ENCODE data around the gene NPC2.

NPC2 gene

DNA sequence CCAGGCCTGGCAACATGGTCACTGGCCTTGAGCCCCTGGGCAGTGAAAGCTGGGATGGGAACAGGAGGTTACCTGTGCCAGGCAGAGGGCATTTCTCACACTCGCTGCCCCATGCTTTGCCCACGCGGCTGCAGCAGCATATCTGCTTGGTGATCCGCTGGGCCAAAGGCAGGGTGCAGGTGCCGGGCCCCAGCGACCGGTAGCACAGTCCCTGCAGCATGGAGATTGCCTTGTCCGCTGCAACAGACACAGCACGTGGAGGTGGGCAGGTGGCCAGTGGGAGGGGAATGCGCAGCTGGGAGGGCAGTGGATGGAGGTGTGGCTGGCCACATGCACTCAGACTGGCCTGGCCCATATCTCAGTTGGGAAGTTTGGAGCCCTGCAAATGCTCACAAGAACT, 35.8 kb upstream of the NPC2 start:
- Histone ChIP-seq H3K27ac (ENCODE audit: low read depth, low read length) (no peak overlapping the region), H3K4me3 (ENCODE audit: low read depth in 1 of 2, low read length in 2 of 2) (no peak overlapping the region), H3K9ac (ENCODE audit: low read length) (no peak overlapping the region), H3K36me3 (ENCODE audit: insufficient read depth, low read length) (no peaks in the 10 kb centered on the region), H3K9me3 (ENCODE audit: low read length) (no peaks in the 10 kb centered on the region), H3K4me1 (ENCODE audit: insufficient read depth, low read length) (no peaks in the 10 kb centered on the region), H3K27me3 (ENCODE audit: control insufficient read depth in 1 of 2, insufficient read depth in 2 of 2, low read length in 2 of 2) (no peaks in the 10 kb centered on the region)

DNA sequence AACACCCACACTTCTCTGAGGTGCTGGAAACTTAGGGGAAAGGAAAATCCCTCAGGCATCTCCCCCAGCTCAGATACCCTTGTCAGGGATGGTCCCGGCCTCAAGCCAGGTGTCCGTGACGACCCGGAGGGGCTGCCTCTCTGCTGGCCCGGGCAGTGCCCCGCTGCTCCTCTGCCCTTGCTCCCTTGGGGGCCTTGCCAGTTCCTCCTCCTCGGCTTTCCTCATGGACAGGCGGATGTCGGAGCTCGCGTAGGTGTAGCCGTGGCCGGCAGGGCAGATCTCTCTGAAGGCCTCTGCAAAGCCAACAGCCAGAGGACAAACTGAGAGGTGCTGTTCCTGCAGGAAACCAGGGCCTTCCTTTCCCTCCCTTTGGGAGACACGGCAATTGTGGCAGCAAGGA, 35.3 kb upstream of the NPC2 start:
- Histone ChIP-seq H3K4me3 (ENCODE audit: low read depth in 1 of 2, low read length in 2 of 2) (no peak overlapping the region), H3K4me1 (ENCODE audit: insufficient read depth, low read length) (no peaks in the 10 kb centered on the region), H3K27me3 (ENCODE audit: control insufficient read depth in 1 of 2, insufficient read depth in 2 of 2, low read length in 2 of 2) (no peaks in the 10 kb centered on the region), H3K27ac (ENCODE audit: low read depth, low read length) (no peak overlapping the region), H3K36me3 (ENCODE audit: insufficient read depth, low read length) (no peaks in the 10 kb centered on the region), H3K9me3 (ENCODE audit: low read length) (no peaks in the 10 kb centered on the region), H3K9ac (ENCODE audit: low read length) (no peak overlapping the region)

DNA sequence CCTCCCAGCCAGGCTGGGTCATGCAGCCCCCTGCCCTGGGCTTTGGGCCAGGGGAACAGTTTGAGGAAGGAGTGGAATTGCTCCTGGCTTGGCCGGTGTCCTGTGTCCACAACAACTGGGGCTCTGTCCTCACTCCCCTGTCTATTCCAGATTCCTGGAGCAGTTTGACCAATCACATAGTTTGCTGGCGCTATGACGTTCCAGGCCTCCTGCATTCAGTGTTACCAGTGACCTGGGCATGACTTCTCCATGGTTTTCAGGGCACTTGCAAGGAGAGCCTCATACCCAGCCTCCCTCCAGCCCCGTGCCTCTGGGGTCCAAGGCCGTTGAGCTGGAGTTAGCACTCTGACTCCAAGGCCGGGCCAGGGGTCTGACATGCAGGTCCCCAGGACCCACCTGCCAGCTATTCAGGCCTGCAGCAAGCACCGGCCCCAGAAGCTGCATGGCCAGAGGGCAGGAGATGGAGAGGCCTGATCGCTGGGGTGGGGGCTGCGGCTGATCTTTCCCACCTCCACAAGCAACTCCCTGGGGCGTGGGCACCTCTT, 34.7 kb upstream of the NPC2 start:
- Histone ChIP-seq H3K27ac (ENCODE audit: low read depth, low read length) (no peak overlapping the region), H3K4me1 (ENCODE audit: insufficient read depth, low read length) (no peaks in the 10 kb centered on the region), H3K9ac (ENCODE audit: low read length) (no peak overlapping the region), H3K36me3 (ENCODE audit: insufficient read depth, low read length) (no peaks in the 10 kb centered on the region), H3K27me3 (ENCODE audit: control insufficient read depth in 1 of 2, insufficient read depth in 2 of 2, low read length in 2 of 2) (no peaks in the 10 kb centered on the region), H3K9me3 (ENCODE audit: low read length) (no peaks in the 10 kb centered on the region), H3K4me3 (ENCODE audit: low read depth in 1 of 2, low read length in 2 of 2) (no peak overlapping the region)

DNA sequence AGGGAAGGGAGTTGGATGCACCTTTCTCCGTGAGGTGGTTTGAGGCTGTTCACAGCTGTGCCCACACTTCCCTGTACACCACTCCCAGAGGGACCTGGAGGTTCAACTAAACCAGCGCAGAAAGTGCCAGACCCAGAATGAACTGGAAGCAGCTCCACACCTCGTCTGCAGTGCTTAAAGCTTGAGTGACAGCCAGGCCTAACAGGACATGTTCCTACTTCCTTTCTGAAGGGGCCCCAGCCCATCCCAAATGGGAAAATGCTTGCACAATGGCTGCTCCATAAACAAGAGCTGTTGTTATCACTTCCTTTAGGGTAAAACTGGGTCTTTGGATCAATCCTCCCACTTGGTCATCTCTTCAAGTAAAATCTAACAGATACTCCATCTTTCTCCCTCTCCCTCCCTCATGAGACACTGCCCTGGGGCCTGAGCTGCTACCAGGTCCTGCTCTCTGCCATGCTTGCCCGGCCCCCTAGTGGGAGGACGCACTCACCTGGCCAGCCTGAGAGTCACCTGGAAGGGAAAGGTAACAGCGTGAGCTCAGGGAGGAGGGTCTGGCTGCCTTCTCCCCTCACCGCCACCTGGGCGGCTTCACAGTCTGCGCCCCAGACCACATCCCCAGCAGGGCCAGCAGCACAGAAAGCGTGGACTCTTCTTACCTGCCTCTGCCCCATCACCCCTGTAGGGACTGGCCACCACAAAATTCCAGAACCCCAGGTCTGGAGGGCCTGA, 33.9 kb upstream of the NPC2 start:
- Histone ChIP-seq H3K4me1 (ENCODE audit: insufficient read depth, low read length) (no peaks in the 10 kb centered on the region), H3K27me3 (ENCODE audit: control insufficient read depth in 1 of 2, insufficient read depth in 2 of 2, low read length in 2 of 2) (no peaks in the 10 kb centered on the region), H3K9ac (ENCODE audit: low read length) (no peak overlapping the region), H3K4me3 (ENCODE audit: low read depth in 1 of 2, low read length in 2 of 2) (no peak overlapping the region), H3K36me3 (ENCODE audit: insufficient read depth, low read length) (no peaks in the 10 kb centered on the region), H3K27ac (ENCODE audit: low read depth, low read length) (no peak overlapping the region), H3K9me3 (ENCODE audit: low read length) (no peaks in the 10 kb centered on the region)

DNA sequence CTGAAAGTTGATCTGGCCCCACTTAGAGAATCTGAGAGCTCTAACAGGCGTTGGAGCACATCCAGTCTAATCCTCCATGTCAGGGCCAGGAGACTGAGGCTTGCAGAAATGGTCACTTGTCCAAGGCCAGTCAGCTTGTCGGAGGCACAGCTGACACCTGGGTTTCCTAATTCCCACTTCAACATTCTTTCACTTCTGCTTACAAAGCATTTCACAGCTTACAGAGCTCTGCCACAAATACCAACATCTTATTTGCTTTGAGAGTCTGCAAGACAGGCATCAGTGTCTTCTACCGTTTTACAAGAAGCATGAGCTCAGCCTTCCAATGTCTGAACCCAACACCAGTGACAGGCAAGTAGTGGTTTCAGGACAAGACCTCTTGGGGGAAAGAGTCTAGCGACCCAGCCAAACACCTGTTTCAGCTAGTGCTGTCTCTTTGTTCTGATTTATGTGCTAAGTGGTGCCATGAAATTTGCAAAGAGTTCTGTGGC, 32.3 kb upstream of the NPC2 start:
- H3K9me3 ChIP-seq (ENCODE audit: low read length): no peaks in the 10 kb centered on the region
- no peaks in the 10 kb centered on the region for H3K27me3 ChIP-seq (ENCODE audit: control insufficient read depth in 1 of 2, insufficient read depth in 2 of 2, low read length in 2 of 2)
- no peak overlapping the region for H3K27ac ChIP-seq (ENCODE audit: low read depth, low read length)
- H3K36me3 ChIP-seq (ENCODE audit: insufficient read depth, low read length): no peaks in the 10 kb centered on the region
- no peaks in the 10 kb centered on the region for H3K4me1 ChIP-seq (ENCODE audit: insufficient read depth, low read length)
- no peak overlapping the region for H3K4me3 ChIP-seq (ENCODE audit: low read depth in 1 of 2, low read length in 2 of 2)
- H3K9ac ChIP-seq (ENCODE audit: low read length): no peak overlapping the region

DNA sequence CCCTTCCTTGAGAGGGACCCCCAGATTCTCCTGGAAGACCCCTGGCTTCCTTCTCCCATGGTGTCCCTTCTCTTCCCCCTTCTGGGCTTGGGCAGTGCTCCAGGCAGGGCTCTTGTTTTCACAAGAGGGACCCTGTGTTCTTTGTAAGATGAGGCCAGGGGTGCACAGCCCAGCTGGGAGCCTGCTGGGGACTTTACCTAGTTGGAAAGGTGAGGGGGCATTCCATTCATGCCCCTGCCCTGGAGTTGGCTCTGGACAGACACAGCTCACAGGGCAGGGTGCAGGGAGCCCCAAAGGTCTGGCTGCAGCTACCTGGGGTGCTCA, 31.7 kb upstream of the NPC2 start:
- H3K9ac ChIP-seq (ENCODE audit: low read length): no peak overlapping the region
- H3K9me3 ChIP-seq (ENCODE audit: low read length): no peaks in the 10 kb centered on the region
- H3K36me3 ChIP-seq (ENCODE audit: insufficient read depth, low read length): no peaks in the 10 kb centered on the region
- H3K4me1 ChIP-seq (ENCODE audit: insufficient read depth, low read length): no peaks in the 10 kb centered on the region
- no peak overlapping the region for H3K27ac ChIP-seq (ENCODE audit: low read depth, low read length)
- no peak overlapping the region for H3K4me3 ChIP-seq (ENCODE audit: low read depth in 1 of 2, low read length in 2 of 2)
- H3K27me3 ChIP-seq (ENCODE audit: control insufficient read depth in 1 of 2, insufficient read depth in 2 of 2, low read length in 2 of 2): no peaks in the 10 kb centered on the region

DNA sequence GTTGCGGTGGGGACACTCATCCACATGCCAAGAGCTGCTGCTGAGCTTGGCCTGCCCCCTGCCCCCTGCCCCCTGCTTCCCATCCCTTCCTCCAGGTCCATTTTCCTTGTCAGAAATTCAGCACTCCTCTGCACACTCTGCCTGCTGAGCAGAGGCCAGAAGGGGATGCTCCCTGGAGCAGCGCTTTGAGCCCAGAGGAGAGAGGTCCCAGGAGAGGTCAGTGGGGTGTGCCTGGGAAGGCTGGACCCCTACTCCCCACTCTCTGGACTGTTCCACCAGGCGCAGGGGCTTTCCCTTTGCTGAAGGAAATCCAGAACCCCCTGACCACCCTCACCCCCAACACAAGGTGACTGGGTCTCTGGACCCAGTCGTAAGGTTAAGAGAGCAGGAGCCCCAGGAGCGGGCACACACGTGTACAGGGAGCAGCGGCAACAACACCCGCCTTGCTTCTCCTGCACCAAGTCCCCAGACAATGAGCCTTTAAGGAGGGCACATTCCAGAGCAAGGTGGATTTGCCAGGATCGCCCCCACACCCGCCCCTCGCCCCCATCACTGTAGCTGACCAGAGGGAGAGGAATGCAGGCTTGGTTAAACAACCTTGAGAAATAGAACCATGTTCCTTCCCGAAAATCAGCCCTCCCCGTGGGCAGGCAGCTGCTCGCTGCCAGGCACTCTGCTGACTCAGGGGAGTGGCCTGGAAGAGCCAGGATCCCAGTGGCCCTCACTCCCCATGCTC, 31.1 kb upstream of the NPC2 start:
- Histone ChIP-seq H3K9ac (ENCODE audit: low read length) (no peak overlapping the region), H3K4me1 (ENCODE audit: insufficient read depth, low read length) (no peaks in the 10 kb centered on the region), H3K4me3 (ENCODE audit: low read depth in 1 of 2, low read length in 2 of 2) (no peak overlapping the region), H3K9me3 (ENCODE audit: low read length) (no peaks in the 10 kb centered on the region), H3K27me3 (ENCODE audit: control insufficient read depth in 1 of 2, insufficient read depth in 2 of 2, low read length in 2 of 2) (no peaks in the 10 kb centered on the region), H3K36me3 (ENCODE audit: insufficient read depth, low read length) (no peaks in the 10 kb centered on the region), H3K27ac (ENCODE audit: low read depth, low read length) (no peak overlapping the region)

DNA sequence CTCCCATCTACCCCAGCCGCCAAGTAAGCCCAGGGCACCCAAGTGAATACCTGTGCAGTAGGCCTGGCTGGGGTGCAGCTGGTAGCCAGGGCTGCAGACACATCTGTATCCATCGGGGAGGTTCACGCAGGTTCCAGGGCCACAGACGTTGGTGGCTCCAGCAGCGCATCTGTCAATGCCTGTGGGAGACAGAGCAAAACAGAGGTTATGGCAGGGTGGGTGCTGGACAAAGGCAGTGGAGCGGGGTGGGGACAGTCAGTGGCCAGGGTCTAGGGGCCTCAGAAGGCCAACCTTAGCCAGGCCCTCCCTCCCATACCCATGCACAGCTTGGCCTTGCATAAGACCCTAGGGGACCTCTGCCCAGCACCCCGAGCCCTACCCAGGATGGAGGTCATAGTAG, 29.6 kb upstream of the NPC2 start:
- no peaks in the 10 kb centered on the region for H3K36me3 ChIP-seq (ENCODE audit: insufficient read depth, low read length)
- no peak overlapping the region for H3K27ac ChIP-seq (ENCODE audit: low read depth, low read length)
- no peaks in the 10 kb centered on the region for H3K4me1 ChIP-seq (ENCODE audit: insufficient read depth, low read length)
- no peak overlapping the region for H3K9ac ChIP-seq (ENCODE audit: low read length)
- H3K9me3 ChIP-seq (ENCODE audit: low read length): no peaks in the 10 kb centered on the region
- no peaks in the 10 kb centered on the region for H3K27me3 ChIP-seq (ENCODE audit: control insufficient read depth in 1 of 2, insufficient read depth in 2 of 2, low read length in 2 of 2)
- no peak overlapping the region for H3K4me3 ChIP-seq (ENCODE audit: low read depth in 1 of 2, low read length in 2 of 2)

DNA sequence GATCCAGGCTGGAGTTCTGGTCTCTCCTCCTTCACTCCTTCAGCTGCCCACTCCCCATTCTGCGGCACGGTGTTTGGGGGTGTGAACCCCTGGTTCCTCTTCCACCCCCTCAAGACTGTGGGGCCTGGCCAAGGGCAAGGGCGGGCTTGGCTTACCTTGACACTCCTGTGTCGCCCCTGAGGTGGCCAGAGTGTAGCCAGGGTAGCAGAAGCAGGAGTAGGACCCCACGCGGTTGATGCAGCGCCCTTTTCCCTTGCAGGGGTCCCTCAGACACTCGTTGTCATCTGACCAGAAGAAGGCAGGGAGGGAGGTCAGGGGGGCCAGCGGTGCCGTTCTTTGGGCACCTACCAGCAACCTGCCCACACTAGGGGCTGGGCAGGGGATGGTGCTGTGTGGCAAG, 28.7 kb upstream of the NPC2 start:
- Histone ChIP-seq H3K36me3 (ENCODE audit: insufficient read depth, low read length) (no peaks in the 10 kb centered on the region), H3K27ac (ENCODE audit: low read depth, low read length) (no peak overlapping the region), H3K9me3 (ENCODE audit: low read length) (no peaks in the 10 kb centered on the region)

DNA sequence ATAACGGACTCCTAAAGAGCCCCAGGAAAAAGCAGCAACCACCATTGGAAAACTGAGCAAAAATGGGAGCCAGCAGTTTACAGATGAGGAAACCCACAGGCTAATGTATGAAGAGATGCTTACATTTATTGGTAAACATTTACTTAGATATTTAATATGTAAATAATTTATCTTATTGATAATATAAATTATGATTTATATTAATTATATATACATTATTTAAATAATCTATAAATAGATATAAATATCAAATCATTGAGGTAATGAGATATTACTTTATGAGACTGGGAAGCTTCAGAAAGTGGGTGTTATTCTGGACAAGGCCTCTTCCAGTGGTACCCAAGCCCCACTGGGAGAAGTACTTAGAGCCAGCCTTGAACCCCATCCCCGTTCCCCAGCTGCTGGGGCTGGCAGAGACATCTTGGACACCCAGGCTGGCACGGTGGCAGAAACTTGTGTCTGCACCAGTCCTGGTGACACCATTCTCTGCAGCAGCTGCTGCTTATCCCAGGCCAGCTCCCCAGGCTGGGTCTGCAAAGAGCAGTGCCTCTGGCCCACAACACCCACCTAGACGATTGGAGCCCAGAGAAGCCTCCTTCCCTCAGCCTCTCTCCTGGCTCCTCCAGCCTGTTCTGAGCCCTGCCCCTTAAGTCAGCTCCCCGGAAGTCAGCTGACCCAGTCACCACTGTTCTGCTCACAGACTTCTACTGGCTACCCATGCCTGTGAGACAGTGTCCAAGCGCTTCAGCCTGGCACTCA, 26.4 kb upstream of the NPC2 start:
- no peaks in the 10 kb centered on the region for H3K27me3 ChIP-seq (ENCODE audit: control insufficient read depth in 1 of 2, insufficient read depth in 2 of 2, low read length in 2 of 2)
- no peaks in the 10 kb centered on the region for H3K36me3 ChIP-seq (ENCODE audit: insufficient read depth, low read length)
- no peak overlapping the region for H3K9ac ChIP-seq (ENCODE audit: low read length)
- no peak overlapping the region for H3K4me3 ChIP-seq (ENCODE audit: low read depth in 1 of 2, low read length in 2 of 2)
- no peak overlapping the region for H3K27ac ChIP-seq (ENCODE audit: low read depth, low read length)
- no peaks in the 10 kb centered on the region for H3K4me1 ChIP-seq (ENCODE audit: insufficient read depth, low read length)
- H3K9me3 ChIP-seq (ENCODE audit: low read length): no peaks in the 10 kb centered on the region

More for the DNA sequence above, 28.7 kb upstream of the NPC2 start:
- no peaks in the 10 kb centered on the region for H3K27me3 ChIP-seq (ENCODE audit: control insufficient read depth in 1 of 2, insufficient read depth in 2 of 2, low read length in 2 of 2)
- H3K4me3 ChIP-seq (ENCODE audit: low read depth in 1 of 2, low read length in 2 of 2): no peak overlapping the region
- no peaks in the 10 kb centered on the region for H3K4me1 ChIP-seq (ENCODE audit: insufficient read depth, low read length)
- H3K9ac ChIP-seq (ENCODE audit: low read length): no peak overlapping the region

DNA sequence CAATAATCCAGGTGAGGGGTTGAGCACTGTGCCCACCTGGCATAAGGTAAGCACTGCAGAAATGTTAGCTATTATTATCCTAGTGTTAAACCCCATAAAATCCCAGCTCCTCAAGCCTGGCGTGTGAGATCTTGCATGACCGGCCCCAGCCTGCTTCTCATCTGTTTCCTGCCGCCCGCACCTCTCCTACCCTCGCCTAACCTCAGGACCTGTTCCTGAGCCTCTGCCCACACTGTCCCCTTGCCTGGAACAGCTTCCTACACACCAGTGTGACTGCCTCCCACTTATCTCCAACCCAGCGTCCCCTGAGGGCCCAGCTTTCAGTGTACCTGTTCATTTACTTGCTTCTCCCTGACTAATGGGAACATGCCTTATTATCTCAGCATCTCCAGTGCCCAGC, 25.1 kb upstream of the NPC2 start:
- no peaks in the 10 kb centered on the region for H3K27me3 ChIP-seq (ENCODE audit: control insufficient read depth in 1 of 2, insufficient read depth in 2 of 2, low read length in 2 of 2)
- no peak overlapping the region for H3K27ac ChIP-seq (ENCODE audit: low read depth, low read length)
- no peaks in the 10 kb centered on the region for H3K36me3 ChIP-seq (ENCODE audit: insufficient read depth, low read length)
- H3K4me1 ChIP-seq (ENCODE audit: insufficient read depth, low read length): no peaks in the 10 kb centered on the region
- no peaks in the 10 kb centered on the region for H3K9me3 ChIP-seq (ENCODE audit: low read length)
- H3K4me3 ChIP-seq (ENCODE audit: low read depth in 1 of 2, low read length in 2 of 2): no peak overlapping the region
- H3K9ac ChIP-seq (ENCODE audit: low read length): no peak overlapping the region

Measured in muscle layer of colon (tissue), 2 donors.